Stimulated activated CD8-positive, alpha-beta memory T cell treated with anti-CD3 and anti-CD28 coated beads, Interleukin-4, amount 100 ng/mL, for 24 hours (primary cell): ENCODE results near the gene CENPP.
"Not testable (repeated sequence)": the region's sequence is repeated elsewhere in the genome, so short reads cannot be mapped to it uniquely, and the experiment has no call there.

Experiments used
- DNase-seq: peaks from one replicate; pipeline ENCODE4 v3.0.0-alpha.2; 2020; ENCODE audit warnings: low read depth

The CENPP gene

DNA sequence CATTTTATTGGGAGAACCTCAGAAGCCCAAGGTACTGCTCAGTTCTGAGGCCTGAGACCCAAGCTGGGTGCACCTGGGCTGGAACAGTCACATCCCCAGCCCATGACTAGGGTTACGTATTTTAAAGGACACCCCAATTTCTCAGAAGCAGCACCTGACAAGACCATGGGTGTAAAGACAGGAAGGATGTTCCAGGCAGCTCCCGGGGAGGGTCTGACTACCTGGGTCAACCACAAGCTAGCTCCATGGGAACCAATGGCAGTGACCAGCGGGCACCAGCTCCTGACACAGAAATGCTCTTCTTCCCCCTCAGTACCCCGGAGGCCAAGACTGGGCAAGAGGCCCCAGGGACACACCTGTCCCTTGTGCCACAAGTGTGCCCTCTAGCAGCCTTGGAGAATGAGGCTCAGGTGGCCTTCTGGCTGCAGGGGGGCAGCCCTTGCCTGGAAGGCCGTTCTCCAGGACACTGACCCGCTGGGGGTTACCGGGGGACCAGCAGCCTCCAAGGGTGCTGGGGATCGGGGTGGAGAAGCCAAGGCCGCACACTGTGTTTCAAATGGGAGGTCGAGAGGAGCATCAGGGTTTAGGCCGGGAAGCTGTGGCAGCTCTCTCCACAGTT lies 291.6 kb downstream of the CENPP start:
- DNase-seq = no peak

- no peak for DNase-seq
Observed at GRCh38 chr9:92617951-92618510, 292.3 kb downstream of the CENPP start.

GRCh38 chr9:92618633-92619225 lies 293.0 kb downstream of the CENPP start:
- no peak for DNase-seq

GRCh38 chr9:92619601-92620300 lies 294.0 kb downstream of the CENPP start:
- DNase-seq = no peak

DNA sequence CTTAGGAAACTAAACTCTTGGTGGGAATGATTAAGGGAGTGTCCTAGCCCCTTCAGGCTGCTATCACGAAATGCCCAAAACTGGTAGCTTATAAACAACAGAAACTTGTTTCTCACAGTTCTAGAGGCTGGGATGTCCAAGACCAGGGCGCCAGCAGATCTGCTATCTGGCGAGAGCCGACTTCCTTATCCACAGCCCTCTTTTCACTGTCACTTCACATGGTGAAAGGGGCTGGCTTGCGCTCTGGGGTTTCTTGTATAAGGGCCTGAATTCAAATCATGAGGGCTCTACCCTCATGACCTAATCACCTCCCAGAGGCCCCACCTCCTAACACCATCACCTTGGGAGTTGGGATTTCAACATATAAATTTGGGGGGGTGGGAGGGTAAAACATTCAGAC lies 295.1 kb downstream of the CENPP start:
- DNase-seq = no peak

GRCh38 chr9:92623936-92624335 lies 298.2 kb downstream of the CENPP start:
- not testable (repeated sequence) for DNase-seq

DNA sequence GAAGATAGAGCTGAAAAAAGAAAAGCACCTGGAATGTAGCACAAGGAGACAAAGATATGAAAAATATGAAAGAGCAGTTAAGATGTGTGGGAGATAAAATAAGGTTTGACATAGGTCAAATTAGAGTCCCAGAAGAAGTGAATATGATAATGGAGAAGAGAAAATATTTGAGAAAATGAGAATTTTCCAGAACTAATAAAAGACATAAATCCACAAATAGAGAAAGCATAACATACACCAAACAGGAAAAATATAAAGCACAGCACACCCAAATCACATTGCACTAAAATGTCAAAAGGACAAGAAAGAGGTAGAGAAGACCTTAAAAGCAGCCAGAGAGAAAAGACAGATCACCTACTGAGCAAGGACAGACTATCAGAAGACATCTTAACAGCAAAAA lies 300.7 kb downstream of the CENPP start:
- no peak for DNase-seq

DNA sequence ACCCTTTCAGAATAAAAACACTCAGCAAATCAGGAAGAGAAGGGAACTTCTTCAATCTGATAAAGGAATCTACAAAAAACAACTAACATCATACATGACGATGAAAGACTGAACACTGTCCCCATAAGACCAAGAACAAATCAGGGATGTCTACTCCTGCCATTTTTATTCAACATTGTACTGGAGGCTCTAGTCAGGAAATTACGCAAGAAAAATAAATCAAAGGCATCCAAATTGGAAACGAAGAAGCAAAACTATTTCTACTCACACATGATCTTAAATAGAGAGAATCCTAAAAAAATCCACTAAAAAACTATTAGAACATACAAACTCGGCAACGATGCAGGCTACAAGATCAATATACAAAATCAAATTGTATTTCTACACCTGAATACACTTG lies 301.9 kb downstream of the CENPP start:
- no peak for DNase-seq

- DNase-seq = no peak
Observed at GRCh38 chr9:92631452-92632343, 305.9 kb downstream of the CENPP start.

GRCh38 chr9:92632641-92633040 lies 306.9 kb downstream of the CENPP start:
- no peak for DNase-seq

- no peak for DNase-seq
Observed at GRCh38 chr9:92633614-92634278, 308.0 kb downstream of the CENPP start.

- DNase-seq = peak; percentile 48
Observed at GRCh38 chr9:92634712-92635605, 309.2 kb downstream of the CENPP start.

DNA sequence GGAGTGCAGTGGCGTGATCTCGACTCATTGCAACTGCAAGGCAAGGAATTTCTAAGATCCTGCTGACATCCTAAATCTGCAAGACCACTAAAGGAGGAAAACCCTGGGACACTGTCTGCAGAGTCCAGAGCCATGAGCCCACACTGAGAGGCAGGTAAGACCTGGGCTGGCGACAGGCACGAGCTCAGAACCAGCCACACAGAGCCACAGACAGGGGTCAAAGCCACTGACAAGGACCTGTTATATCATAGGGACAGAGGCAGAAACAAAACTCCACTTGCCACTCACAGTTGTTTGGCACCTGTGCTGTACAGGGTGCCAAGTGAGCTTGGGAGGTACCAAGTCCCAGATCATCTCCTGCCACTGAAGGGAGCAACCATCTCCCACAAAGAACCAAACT lies 310.0 kb downstream of the CENPP start:
- no peak for DNase-seq

DNA sequence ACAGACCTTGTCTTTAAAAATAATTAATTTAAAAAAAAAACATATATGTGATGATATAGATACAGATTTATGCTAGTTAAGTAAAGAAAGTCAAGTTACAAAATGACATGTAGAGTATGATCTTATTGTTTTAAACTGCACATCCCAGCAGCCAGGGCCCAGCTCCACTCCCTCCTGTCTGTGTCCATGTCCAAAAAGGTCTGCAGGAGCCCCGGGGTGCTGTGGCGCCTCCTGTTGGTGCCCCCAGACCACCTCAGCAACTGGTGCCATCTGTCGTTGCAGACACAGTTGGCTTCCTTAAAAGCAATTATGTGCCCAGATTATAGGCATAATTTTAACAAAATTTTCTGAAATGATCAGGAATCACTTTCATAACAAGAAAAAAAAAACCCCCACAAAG lies 310.9 kb downstream of the CENPP start:
- no peak for DNase-seq

DNA sequence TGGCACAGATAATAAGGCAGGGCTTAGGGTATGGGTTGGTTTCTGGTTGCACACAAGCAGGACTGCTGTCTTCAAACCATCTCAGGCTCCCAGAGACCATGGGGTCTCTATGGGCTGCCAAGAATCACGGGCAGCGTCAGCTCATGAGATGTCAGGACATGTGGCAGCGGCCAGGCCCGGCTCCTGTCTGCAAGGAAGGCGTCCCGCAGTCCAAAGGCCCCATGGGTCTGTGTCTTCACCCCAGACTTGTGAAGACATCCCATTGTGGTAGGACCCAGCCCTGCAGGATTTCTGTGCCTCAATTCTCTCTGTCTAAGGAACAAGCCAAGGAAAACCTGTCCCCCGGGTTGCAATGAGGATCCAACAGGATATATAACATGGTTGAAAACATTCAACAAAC lies 311.6 kb downstream of the CENPP start:
- DNase-seq = no peak

- DNase-seq = no peak
Observed at GRCh38 chr9:92637886-92638620, 312.3 kb downstream of the CENPP start.

GRCh38 chr9:92638621-92639101 lies 312.9 kb downstream of the CENPP start:
- no peak for DNase-seq

DNA sequence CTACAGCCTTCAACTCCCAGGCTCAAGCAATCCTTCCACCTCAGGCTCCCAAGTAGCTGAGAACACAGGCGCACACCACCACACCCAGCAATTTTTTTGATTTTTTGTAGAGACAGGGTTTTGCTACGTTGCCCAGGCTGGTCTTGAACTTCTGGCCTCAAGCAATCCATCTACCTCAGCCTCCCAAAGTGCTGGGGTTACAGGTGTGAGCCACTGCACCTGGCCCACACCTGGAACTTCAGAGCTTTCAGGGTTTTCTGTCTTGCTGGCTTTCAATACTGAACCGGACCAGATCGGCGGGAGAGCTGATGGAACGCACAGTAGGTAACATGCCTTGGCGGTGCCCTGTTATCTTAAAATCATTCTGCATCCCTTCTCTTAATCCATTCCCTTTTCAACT lies 313.4 kb downstream of the CENPP start:
- DNase-seq = no peak

GRCh38 chr9:92639791-92640271 lies 314.1 kb downstream of the CENPP start:
- no peak for DNase-seq
